HG03432 (cell line): ENCODE data around the gene TAS2R38.
"Not testable (repeated sequence)": the region's sequence is repeated elsewhere in the genome, so short reads cannot be mapped to it uniquely, and the experiment has no call there.

Experiments used
- ATAC-seq: cut with Tn5 transposase; IDR thresholded peaks from one replicate; pipeline ENCODE4 v1.9.1; 2021; ENCODE audit warnings: mild to moderate bottlenecking, moderate library complexity; ENCODE audit not compliant: unreplicated experiment

The TAS2R38 gene

GRCh38 chr7:141973673-141974072 lies at the start of gene TAS2R38:
Gene TAS2R38 (minus strand): TSS chr7:141973773. CDS start chr7:141973689, 84 bp downstream.
- no peak for ATAC-seq

- no peak for ATAC-seq
Observed at GRCh38 chr7:142018154-142018553, 44.6 kb upstream of the TAS2R38 start.

GRCh38 chr7:142017451-142017850 lies 43.9 kb upstream of the TAS2R38 start:
- ATAC-seq, result no peak

DNA sequence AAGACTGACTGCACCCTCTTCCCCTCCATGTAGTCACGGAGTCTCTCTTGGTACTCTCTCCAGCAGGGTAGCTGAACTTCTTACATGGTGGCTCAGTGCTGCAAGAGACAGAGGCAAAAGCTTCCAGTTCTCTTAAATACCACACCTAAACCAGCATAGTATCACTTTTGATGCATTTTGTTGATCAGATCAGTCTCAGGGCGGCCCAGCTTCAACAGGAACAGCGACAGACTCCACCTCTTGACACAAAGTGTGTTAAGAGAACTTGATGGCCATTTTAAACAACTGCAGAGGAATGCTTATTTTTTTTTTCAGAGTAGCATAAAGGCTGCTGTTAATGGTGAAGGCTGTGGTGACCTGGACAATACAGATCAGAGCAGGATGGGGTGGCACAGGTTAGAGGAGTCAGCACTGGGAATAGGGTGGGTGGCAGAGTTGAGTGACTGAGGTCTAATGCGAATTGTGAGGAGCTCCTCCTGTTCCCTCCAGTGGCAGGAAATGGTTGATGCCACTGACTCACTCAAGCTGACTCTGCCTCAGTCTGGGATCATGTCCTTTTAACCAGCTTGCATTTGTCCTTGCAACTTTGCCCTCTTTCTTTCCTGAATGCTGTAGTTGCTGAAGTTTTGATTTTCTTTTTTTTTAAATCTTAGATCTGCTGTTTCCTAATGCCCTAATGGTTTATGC lies 39.4 kb upstream of the TAS2R38 start:
- no peak for ATAC-seq

- no peak for ATAC-seq
Observed at GRCh38 chr7:142010952-142011548, 37.5 kb upstream of the TAS2R38 start.

DNA sequence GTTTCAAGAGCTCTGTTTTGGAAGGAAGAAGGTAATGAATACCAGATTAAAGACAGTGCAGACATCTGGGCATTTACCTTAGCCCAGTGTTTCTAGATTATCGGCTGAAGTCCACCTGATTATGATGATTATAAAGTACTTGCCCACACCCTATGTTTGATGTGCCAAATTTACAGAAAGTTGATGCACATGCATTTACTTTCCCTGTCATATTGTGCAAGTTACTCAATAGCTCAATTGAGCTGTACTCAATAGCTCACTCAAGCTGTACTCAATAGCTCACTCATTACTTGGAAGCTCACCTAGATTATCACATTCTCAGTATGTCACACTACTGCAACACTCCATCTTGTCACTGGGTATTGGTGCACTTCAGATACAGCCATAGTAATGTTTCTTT lies 35.6 kb upstream of the TAS2R38 start:
- ATAC-seq, result no peak

GRCh38 chr7:142006577-142006976 lies 33.0 kb upstream of the TAS2R38 start:
- no peak for ATAC-seq

- no peak for ATAC-seq
Observed at GRCh38 chr7:142002179-142002578, 28.6 kb upstream of the TAS2R38 start.

DNA sequence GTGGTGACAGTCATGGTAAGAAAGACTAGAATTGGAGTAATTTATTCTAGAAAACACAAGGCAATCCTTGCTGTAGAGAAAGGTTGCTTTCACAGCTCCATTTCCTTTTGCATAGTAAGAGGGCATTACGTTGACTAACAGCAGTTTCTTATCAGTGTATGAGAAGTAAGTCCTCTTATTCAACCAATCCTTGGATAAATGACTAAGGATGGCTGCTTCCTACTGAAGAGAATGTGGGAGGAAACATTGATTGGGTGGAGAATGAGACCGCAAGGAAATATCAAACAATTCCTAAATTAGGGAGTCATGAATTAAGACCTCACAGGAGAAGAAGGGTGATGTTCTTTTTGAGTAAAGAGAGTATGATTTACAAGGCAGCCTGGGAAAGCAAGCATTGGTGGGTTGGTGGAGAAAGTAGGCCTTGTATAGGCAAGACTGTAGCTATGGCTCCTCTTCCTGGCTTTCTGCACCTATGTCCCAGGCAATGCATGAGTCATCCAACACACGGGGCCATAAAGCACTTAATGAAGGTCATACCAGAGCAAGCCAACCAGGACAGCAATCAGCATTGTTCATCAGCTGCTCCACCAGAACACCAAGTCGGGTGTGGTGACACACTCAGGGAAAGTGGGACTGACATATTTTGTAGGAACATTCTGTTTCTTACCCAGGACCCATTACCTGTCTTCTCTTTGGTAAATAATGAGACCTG lies 27.7 kb upstream of the TAS2R38 start:
- ATAC-seq, result no peak

- ATAC-seq, result no peak
Observed at GRCh38 chr7:142000244-142000643, 26.7 kb upstream of the TAS2R38 start.

- no peak for ATAC-seq
Observed at GRCh38 chr7:141999058-141999623, 25.6 kb upstream of the TAS2R38 start.

- no peak for ATAC-seq
Observed at GRCh38 chr7:141993354-141993753, 19.8 kb upstream of the TAS2R38 start.

GRCh38 chr7:141992688-141993087 lies 19.1 kb upstream of the TAS2R38 start:
- no peak for ATAC-seq

DNA sequence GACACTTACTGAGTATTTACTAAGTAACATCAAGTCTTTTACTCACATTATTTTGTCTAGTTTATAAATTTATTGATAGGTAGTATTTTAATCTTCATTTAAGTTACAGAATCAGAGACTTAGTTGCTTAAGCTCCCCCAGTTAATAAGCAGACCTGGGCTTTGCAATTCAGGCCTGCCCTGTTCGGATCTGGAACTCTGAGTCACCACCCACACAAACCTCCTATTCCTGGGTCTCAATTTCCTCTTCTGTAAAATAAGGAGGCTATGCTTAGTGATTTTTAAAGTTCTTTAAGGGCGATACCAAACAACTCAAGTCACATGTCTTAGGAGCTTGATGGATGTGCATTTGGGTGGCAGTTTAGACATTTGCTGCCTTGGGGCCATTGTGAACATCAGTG lies 18.6 kb upstream of the TAS2R38 start:
- no peak for ATAC-seq

DNA sequence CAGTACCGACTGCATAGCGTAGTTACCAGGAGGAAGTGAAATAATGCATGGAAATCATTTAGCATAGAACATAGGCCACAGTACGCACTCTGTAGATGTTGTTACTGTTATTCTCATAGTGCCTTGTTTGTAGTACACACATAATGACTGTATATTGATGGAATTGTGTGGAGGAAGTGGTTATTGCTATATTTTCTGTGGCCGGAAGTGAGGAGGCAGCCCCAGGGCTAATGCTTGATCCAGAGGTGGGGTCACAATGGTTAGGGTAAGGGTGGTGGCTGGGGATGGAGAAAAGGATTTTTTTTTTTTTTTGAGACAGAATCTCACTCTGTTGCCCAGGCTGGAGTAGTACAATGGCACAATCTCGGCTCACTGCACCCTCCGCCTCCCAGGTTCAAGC lies 17.6 kb upstream of the TAS2R38 start:
- ATAC-seq, result no peak

GRCh38 chr7:141990011-141990725 lies 16.6 kb upstream of the TAS2R38 start:
- ATAC-seq, result no peak

GRCh38 chr7:141987803-141988202 lies 14.2 kb upstream of the TAS2R38 start:
- not testable (repeated sequence) for ATAC-seq

GRCh38 chr7:141986923-141987322 lies 13.3 kb upstream of the TAS2R38 start:
- no peak for ATAC-seq

DNA sequence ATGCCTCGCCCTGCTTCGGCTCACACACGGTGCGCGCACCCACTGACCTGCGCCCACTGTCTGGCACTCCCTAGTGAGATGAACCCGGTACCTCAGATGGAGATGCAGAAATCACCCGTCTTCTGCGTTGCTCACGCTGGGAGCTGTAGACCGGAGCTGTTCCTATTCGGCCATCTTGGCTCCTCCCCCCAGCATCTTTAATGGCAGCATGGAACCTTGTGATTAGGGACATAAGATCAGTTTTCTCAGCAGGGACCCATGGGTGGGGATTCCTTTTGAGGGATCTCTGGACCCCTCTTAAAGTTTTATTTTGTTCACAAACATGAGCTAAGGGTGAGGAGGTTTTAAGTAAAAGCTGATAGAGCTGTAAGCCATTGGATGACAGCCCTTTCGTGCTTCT lies 12.4 kb upstream of the TAS2R38 start:
- not testable (repeated sequence) for ATAC-seq

GRCh38 chr7:141979568-141979967 lies 6.0 kb upstream of the TAS2R38 start:
- ATAC-seq, result no peak

DNA sequence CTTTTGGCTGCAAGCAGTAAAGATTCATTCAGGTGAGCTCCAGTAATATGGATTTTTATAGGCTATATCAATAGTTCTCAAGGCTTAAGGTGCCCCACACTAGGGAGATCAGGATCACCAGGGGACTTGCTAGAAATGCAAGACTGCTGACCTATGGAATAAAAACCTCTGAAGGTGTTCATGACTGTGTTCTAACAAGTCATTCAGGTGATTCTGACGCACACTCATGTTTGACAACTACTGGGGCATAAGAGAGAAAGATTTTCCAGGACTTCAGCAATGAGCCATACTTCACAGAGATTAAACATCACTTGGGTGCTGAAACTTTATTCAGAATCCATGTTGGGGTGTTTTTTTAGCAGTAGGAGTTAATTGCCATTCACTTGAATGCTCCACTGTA lies 4.8 kb upstream of the TAS2R38 start:
- no peak for ATAC-seq
